AG09319 (cell line): ENCODE measurements around the gene DRD3.

Experiments
- DNase-seq: peaks from one replicate; pipeline ENCODE4 v3.0.0-alpha.2; 2010; ENCODE audit warnings: low read depth; ENCODE audit errors: extremely low read depth
- TF ChIP-seq, protein P1 (sequence below): IDR thresholded peaks from 2 replicates; pipeline ENCODE4 v1.5.1; 2011; ENCODE audit warnings: low read depth, mild to moderate bottlenecking, inconsistent platforms, low read length, moderate library complexity

The DRD3 gene

GRCh38 chr3:114111060-114111770 lies 67.6 kb downstream of the DRD3 start:
- TF ChIP-seq, protein P1, sequence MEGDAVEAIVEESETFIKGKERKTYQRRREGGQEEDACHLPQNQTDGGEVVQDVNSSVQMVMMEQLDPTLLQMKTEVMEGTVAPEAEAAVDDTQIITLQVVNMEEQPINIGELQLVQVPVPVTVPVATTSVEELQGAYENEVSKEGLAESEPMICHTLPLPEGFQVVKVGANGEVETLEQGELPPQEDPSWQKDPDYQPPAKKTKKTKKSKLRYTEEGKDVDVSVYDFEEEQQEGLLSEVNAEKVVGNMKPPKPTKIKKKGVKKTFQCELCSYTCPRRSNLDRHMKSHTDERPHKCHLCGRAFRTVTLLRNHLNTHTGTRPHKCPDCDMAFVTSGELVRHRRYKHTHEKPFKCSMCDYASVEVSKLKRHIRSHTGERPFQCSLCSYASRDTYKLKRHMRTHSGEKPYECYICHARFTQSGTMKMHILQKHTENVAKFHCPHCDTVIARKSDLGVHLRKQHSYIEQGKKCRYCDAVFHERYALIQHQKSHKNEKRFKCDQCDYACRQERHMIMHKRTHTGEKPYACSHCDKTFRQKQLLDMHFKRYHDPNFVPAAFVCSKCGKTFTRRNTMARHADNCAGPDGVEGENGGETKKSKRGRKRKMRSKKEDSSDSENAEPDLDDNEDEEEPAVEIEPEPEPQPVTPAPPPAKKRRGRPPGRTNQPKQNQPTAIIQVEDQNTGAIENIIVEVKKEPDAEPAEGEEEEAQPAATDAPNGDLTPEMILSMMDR = no peak
- no peak for DNase-seq

- TF ChIP-seq, protein P1 = no peak
- no peak for DNase-seq
Observed at GRCh38 chr3:114110439-114110838, 68.4 kb downstream of the DRD3 start.

- DNase-seq = no peak
Observed at GRCh38 chr3:114108137-114108536, 70.7 kb downstream of the DRD3 start.

DNA sequence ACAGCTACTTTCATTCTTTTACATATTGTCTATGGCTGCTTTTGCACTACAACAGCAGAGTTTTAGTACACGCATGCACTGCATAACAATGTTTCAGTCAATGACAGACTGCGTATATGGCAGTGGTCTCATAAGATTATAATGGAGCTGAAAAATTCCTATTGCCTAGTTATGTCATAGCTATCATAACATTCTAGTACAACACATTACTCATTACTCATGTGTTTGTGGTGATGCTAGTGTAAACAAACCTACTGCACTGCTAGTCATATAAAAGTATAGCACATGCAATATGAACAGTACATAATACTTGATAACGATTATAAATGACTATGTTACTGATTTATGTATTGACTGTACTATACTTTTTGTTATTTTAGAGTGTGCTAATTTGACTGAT lies 74.4 kb downstream of the DRD3 start:
- no peak for DNase-seq
- TF ChIP-seq, protein P1 = no peak

More at GRCh38 chr3:114108137-114108536, 70.7 kb downstream of the DRD3 start:
- TF ChIP-seq, protein P1 = no peak

GRCh38 chr3:114103858-114104257 lies 75.0 kb downstream of the DRD3 start:
- TF ChIP-seq, protein P1 = no peak
- no peak for DNase-seq

DNA sequence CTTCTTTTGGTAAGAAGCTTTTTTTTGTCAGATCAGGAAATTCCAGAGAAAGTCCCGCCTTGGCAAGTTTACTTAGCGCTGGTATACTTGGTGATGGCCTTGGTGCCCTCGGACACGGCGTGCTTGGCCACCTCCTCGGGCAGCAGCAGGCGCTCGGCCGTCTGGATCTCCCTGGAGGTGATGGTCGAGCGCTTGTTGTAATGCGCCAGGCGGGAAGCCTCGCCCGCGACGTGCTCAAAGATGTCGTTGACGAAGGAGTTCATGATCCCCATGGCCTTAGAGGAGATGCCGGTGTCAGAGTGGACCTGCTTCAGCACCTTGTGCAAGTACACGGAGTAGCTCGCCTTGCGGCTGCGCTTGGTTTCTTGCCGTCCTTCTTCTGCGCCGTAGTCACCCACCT lies 75.7 kb downstream of the DRD3 start:
- TF ChIP-seq, protein P1 = no peak
- no peak for DNase-seq

DNA sequence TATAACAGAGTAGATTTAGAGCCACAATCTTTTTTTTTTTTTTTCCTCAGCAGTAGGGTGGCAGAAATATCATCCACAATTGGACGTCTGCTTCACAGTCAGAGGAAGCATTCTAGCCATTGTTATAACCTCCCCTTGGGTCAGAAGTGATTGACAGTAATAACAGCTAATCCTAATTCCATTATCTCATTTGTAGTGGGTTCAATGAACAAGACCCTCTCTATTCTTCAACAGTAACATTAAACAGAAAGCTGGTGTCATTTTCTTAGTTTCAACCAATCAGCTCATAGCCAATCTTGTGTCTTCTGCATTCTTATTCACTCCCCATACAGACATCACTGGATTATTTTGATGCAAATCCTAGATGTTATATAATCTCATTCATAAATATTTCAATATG lies 77.8 kb downstream of the DRD3 start:
- TF ChIP-seq, protein P1 = no peak
- no peak for DNase-seq
